NCI-H146 treated with DMSO at 0.1 percent for 48 hours (cell line): ENCODE results near the gene HOMER1.
A peak's percentile ranks its signal among the peaks of the same experiment; 100 is the strongest.
"Not testable (repeated sequence)": the region's sequence is repeated elsewhere in the genome, so short reads cannot be mapped to it uniquely, and the experiment has no call there.

Source experiments
- DNase-seq: peaks from one replicate; lab custom pipeline; 2025; ENCODE audit not compliant: unreplicated experiment; lab: John Stamatoyannopoulos, UW

HOMER1 gene

DNA sequence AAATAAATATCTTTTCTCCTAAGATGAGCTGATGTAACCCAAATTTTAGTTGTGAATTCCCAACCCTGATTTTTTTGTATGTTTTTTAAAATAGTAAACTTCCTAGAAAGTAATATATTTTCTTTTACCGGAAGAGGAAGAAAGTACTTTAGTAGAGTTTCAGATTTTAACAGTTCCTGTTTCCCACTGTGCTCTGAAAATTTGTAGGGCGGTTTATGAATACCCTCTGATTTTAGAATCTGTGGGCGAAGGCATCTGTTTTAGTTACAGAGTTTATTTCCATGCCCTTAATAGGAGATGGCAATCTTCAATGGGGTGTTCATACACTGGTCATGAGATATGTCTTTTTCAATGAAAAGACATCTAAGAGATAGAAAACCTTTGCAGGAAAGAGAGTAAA is 3.7 kb upstream of the HOMER1 start:
- no peak for DNase-seq

DNA sequence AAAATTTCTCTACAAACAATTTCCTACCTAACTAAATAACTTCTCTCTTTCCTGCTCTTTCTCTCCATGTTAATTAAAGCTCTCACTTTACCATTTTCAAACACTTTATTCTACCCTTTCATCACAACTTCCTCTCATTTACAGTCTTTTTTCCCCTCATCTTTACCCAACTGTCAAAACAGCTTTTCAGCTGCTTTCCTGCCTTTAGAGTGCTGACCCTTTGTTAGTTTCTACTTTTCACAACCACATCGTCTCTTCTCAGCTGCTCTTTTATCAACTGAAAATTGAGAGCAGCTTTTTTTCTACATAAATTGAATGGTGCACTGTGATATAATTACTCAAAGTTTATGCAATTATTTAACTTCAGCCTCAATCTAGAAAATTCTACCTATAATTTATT is 3.1 kb upstream of the HOMER1 start:
- DNase-seq, result no peak

DNA sequence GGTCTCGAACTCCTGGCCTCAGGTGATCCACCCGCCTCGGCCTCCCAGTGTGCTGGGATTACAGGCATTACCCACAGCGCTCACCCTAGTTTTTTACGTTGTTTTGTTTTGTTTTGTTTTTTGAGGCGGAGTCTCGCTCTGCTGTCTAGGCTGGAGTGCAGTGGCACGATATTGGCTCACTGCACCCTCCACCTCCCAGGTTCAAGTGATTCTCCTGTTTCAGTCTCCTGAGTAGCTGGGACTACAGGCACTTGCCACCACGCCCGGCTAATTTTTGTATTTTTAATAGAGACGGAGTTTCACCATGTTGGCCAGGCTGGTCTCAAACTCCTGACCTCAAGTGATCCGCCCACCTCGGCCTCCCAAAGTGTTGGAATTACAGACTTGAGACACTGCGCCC is 2.4 kb upstream of the HOMER1 start:
- not testable (repeated sequence) for DNase-seq

- DNase-seq, result peak; percentile 94
Observed at GRCh38 chr5:79514391-79515105, 614 bp upstream of the HOMER1 start.

GRCh38 chr5:79513308-79513703 is 628 bp downstream of the HOMER1 start:
- peak; percentile 42 for DNase-seq

GRCh38 chr5:79512471-79513307 is 1.2 kb downstream of the HOMER1 start:
- no peak for DNase-seq

DNA sequence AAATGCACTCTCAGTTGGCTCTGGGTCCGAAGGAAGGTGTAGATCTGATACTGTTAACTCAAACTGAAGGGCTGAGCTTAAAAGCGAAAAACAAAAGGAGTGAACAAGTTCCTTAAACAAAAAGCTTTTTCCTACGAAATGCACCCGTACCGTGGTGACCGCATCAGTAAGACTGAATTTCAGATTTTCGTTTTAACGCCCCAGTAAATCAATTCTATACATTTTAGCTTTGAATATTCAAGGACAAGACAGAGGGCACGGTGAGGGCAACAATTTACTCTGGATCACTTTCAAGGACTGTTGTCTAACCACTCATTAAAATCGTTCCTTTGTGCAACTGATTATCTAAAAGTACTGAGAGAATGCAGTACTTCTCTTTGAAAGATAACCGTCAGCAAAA is 1.9 kb downstream of the HOMER1 start:
- no peak for DNase-seq

- DNase-seq, result no peak
Observed at GRCh38 chr5:79510638-79511037, 3.3 kb downstream of the HOMER1 start.

DNA sequence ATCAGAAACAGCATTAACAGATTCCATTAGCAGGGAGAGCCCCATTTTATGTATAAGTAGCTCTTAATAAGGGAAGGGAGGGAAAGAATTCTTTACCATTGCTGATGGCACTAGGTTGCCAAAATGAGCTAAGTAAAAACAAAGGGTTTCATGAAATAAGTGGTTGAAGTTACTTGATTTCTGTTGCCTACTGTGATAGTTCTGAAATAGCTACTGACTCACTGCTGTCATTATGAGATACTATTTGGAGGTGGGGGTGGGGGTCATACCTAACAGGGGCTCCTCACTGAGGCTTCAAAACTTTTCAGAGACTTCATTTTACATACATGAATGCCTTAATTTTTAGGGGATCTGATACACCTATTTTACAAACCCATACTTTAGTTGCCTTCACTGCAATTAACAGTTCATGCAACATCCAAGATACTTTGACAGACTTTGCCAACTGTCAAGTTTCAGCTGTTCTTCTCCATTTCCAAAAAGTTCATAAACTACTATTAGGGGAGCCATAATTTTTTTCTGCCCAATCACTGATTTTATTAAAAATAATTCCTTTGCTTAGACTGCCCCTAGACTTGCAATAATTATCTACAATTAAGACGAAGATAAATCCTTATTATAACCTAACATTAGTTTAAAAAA is 4.6 kb downstream of the HOMER1 start:
- DNase-seq, result no peak

DNA sequence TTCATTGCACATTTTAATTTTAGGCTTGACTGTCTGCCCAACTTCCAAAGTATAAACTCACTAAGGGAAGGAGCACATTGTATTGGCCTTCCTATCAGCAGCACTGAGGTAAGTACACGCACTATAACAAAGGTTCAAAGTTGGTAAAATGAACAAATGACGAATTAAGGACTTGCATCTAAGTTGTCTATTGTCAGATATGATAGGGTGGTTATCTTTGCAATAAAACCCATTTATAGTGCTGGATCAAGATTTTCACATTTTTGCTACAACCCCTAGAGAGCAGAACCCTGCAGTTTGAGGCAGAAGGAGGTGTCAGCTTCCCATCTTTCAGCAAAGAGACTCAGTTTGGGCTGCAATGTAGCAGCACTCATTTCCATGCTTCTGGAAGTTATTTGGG is 5.1 kb downstream of the HOMER1 start:
- DNase-seq, result no peak

DNA sequence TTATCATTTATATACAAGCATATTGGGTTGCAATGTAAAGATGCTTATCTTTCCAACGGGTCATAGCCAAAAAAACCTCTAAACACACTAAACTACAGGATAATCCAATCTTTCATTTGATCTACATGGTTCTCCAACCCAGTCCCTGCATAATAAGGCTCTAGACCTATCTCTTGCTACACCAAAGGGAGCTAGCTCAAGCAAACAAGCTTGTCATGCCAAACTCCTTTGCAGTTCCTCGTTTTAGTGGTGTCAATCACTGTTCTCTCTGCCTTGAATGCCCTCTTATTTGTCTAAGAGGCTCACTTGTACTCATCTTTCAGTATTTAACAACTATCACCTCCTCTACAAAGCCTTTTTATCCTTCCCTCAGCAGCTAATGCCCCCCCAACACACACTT is 5.6 kb downstream of the HOMER1 start:
- no peak for DNase-seq

DNA sequence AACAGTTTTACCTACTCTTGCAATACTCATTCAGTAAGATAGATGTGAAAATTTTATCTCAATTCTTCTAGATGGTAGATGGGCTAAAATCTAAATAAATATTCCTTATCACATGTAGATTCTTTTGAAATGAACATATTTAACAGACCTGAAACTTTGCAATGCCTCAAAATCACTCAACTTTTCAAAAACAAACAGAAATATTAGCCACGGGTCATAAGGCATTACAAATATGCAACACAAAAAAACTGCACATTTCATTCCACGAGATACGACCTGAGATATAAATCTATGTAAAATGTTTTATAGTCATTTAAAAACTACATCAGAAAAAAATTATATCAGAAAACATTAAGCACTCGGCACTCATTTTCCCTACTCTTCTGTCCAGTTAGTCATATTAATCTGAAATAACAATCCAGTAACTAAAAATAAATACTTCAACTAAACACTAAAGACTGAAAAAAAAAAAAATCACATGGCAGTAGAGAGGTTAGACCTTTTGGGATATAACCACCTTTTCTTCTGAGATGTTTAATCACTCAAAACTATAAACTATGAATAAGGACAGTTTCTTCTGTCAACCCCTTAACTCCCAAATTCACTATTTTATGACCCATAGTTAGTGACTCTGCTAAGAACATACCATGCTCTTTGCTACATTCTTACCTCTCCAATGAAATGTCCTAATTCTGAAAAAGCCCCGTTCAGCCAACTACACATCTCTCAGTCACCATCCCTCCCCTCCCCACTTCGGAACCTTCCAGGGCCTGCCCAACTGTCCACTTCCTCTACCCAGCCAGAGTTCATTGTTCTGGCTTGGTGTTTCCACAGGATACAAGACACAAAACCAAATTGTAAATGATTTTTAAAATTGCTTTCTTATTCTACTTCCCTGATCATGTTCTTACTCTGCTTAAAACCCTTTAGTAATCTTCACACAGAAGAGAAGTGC is 6.4 kb downstream of the HOMER1 start:
- DNase-seq, result no peak

GRCh38 chr5:79505138-79505537 is 8.8 kb downstream of the HOMER1 start:
- no peak for DNase-seq

DNA sequence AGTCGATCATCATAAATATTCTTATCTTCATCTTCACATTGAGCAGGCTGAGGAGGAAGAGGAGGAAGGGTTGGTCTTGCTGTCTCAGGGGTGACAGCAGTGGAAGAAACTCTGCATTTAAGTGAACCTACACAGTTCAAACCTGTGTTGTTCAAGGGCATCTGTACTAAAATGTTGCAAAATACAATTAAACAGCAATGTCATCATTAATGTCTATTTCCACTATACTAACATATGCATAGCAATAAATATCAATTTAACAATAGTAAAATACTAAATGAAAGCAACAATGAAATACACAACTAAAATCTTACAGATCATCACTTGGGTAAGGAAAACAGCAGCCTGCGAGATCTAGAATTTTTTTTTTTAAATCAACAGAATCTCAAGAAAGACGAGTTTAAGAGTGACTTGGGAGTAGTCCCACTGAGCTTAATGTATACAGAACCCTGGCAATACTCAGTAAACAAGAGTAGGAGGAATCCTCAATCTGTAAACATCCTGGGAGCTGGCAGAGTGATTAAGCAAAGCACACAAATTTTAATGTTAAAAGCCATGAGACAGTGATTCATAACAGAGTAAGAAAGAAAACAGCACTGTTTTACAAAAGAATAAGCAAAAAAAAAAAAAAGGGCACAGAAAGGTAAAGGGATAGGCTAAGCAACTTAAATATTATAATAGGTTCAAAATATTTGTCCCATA is 10.0 kb downstream of the HOMER1 start:
- no peak for DNase-seq

GRCh38 chr5:79499640-79500273 is 14.2 kb downstream of the HOMER1 start:
- no peak for DNase-seq

DNA sequence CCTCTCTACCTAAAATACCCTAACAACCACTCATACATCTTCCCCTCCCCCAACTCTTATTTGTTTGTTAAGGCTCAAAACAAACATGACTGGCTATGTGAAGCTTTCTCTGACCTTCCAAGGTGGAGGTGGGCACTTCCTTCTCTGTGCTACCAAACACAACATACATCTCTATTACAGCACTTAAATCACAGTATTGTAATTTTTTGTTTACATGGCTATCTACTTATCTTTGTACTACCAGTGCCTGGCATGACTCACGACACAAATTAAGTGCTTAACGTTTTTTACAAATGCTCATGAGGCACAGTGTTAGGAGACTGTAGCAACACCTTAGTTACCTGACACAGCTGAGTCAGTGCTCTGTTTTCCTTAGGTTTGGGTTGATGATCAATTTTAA is 18.6 kb downstream of the HOMER1 start:
- DNase-seq, result peak; percentile 53

- no peak for DNase-seq
Observed at GRCh38 chr5:79493596-79494345, 20.2 kb downstream of the HOMER1 start.

- no peak for DNase-seq
Observed at GRCh38 chr5:79491690-79492317, 22.1 kb downstream of the HOMER1 start.
